IPS-18c (cell line): Measurements from ENCODE around the gene PATL2.
"Not testable (repeated sequence)": the region's sequence is repeated elsewhere in the genome, so short reads cannot be mapped to it uniquely, and the experiment has no call there.

Source experiments
- H3K4me3 ChIP-seq: 2 replicates; pipeline ENCODE4 v1.7.0; 2013; ENCODE audit warnings: low read depth, mild to moderate bottlenecking, low read length, moderate library complexity; ENCODE audit not compliant: insufficient read depth
- H3K9me3 ChIP-seq: one replicate; pipeline ENCODE4 v1.6.1; 2013; ENCODE audit warnings: mild to moderate bottlenecking, low read length, moderate library complexity; ENCODE audit not compliant: control insufficient read depth, insufficient read depth

Gene PATL2

GRCh38 chr15:44722011-44722410 lies 10.9 kb upstream of the PATL2 start:
- no peaks in the 10 kb centered on the region for H3K9me3 ChIP-seq
- no peak overlapping the region for H3K4me3 ChIP-seq

- Histone ChIP-seq H3K9me3 (no peaks in the 10 kb centered on the region), H3K4me3 (no peak overlapping the region)
Measured at GRCh38 chr15:44720460-44721176, 9.5 kb upstream of the PATL2 start.

GRCh38 chr15:44720000-44720435 lies 8.9 kb upstream of the PATL2 start:
- H3K4me3 ChIP-seq, H3K9me3 ChIP-seq: not testable (repeated sequence)

GRCh38 chr15:44719293-44719999 lies 8.3 kb upstream of the PATL2 start:
- Histone ChIP-seq H3K4me3 (no peak overlapping the region), H3K9me3 (no peaks in the 10 kb centered on the region)

GRCh38 chr15:44718927-44719292 lies 7.8 kb upstream of the PATL2 start:
- Histone ChIP-seq H3K4me3 (no peak overlapping the region), H3K9me3 (no peaks in the 10 kb centered on the region)

GRCh38 chr15:44718180-44718926 lies 7.2 kb upstream of the PATL2 start:
- no peak overlapping the region for H3K4me3 ChIP-seq
- no peaks in the 10 kb centered on the region for H3K9me3 ChIP-seq

- Histone ChIP-seq H3K9me3 (no peaks in the 10 kb centered on the region), H3K4me3 (no peak overlapping the region)
Measured at GRCh38 chr15:44716983-44717602, 6.0 kb upstream of the PATL2 start.

GRCh38 chr15:44715797-44716334 lies 4.7 kb upstream of the PATL2 start:
- Histone ChIP-seq H3K4me3 (no peak overlapping the region), H3K9me3 (no peaks in the 10 kb centered on the region)

GRCh38 chr15:44715142-44715796 lies 4.1 kb upstream of the PATL2 start:
- Histone ChIP-seq H3K4me3 (no peak overlapping the region), H3K9me3 (no peaks in the 10 kb centered on the region)

GRCh38 chr15:44713006-44713966 lies 2.2 kb upstream of the PATL2 start:
- no peak overlapping the region for H3K4me3 ChIP-seq
- no peaks in the 10 kb centered on the region for H3K9me3 ChIP-seq

- H3K9me3 ChIP-seq = no peaks in the 10 kb centered on the region
- peak overlapping the region; percentile 83 for H3K4me3 ChIP-seq
Measured at GRCh38 chr15:44712346-44713005, 1.4 kb upstream of the PATL2 start.

GRCh38 chr15:44711743-44712345 lies 721 bp upstream of the PATL2 start:
- H3K9me3 ChIP-seq = no peaks in the 10 kb centered on the region
- H3K4me3 ChIP-seq = peak overlapping the region; percentile 83

- H3K4me3 ChIP-seq = peak overlapping the region; percentile 83; the same call in 1 of the 2 replicates
Measured at GRCh38 chr15:44710236-44711095, 657 bp downstream of the PATL2 start.

GRCh38 chr15:44706946-44707636 lies 4.0 kb downstream of the PATL2 start:
- H3K4me3 ChIP-seq = no peak overlapping the region
- no peaks in the 10 kb centered on the region for H3K9me3 ChIP-seq

More at GRCh38 chr15:44710236-44711095, 657 bp downstream of the PATL2 start:
- no peaks in the 10 kb centered on the region for H3K9me3 ChIP-seq
